Measurements from ENCODE around the gene NPFF.

- TF ChIP-seq POLR2A (IDR thresholded peaks at IDR 0.05; ENCODE audit: low read depth, low read length), result no peak
- TF ChIP-seq, protein P1, sequence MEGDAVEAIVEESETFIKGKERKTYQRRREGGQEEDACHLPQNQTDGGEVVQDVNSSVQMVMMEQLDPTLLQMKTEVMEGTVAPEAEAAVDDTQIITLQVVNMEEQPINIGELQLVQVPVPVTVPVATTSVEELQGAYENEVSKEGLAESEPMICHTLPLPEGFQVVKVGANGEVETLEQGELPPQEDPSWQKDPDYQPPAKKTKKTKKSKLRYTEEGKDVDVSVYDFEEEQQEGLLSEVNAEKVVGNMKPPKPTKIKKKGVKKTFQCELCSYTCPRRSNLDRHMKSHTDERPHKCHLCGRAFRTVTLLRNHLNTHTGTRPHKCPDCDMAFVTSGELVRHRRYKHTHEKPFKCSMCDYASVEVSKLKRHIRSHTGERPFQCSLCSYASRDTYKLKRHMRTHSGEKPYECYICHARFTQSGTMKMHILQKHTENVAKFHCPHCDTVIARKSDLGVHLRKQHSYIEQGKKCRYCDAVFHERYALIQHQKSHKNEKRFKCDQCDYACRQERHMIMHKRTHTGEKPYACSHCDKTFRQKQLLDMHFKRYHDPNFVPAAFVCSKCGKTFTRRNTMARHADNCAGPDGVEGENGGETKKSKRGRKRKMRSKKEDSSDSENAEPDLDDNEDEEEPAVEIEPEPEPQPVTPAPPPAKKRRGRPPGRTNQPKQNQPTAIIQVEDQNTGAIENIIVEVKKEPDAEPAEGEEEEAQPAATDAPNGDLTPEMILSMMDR (IDR thresholded peaks at IDR 0.05 in 2 of 3, conservative IDR thresholded peaks at IDR 0.05 in 1 of 3; ENCODE audit: control insufficient read depth in 2 of 3, extremely low read depth in 1 of 3, insufficient read depth in 1 of 3, low read depth in 3 of 3, low read length in 3 of 3), result no peak
- TF ChIP-seq, protein P2, sequence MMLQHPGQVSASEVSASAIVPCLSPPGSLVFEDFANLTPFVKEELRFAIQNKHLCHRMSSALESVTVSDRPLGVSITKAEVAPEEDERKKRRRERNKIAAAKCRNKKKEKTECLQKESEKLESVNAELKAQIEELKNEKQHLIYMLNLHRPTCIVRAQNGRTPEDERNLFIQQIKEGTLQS (IDR thresholded peaks at IDR 0.05; ENCODE audit: borderline replicate concordance, extremely low read depth, low read depth, low read length), result no peak
- TF ChIP-seq, protein P3, sequence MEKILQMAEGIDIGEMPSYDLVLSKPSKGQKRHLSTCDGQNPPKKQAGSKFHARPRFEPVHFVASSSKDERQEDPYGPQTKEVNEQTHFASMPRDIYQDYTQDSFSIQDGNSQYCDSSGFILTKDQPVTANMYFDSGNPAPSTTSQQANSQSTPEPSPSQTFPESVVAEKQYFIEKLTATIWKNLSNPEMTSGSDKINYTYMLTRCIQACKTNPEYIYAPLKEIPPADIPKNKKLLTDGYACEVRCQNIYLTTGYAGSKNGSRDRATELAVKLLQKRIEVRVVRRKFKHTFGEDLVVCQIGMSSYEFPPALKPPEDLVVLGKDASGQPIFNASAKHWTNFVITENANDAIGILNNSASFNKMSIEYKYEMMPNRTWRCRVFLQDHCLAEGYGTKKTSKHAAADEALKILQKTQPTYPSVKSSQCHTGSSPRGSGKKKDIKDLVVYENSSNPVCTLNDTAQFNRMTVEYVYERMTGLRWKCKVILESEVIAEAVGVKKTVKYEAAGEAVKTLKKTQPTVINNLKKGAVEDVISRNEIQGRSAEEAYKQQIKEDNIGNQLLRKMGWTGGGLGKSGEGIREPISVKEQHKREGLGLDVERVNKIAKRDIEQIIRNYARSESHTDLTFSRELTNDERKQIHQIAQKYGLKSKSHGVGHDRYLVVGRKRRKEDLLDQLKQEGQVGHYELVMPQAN (conservative IDR thresholded peaks at IDR 0.05), result no peak
- TF ChIP-seq ZNF274 (IDR thresholded peaks at IDR 0.05; ENCODE audit: insufficient read depth, insufficient read length), result no peak
- TF ChIP-seq ZNF592 (IDR thresholded peaks at IDR 0.05), result no peak
- TF ChIP-seq, protein P4, sequence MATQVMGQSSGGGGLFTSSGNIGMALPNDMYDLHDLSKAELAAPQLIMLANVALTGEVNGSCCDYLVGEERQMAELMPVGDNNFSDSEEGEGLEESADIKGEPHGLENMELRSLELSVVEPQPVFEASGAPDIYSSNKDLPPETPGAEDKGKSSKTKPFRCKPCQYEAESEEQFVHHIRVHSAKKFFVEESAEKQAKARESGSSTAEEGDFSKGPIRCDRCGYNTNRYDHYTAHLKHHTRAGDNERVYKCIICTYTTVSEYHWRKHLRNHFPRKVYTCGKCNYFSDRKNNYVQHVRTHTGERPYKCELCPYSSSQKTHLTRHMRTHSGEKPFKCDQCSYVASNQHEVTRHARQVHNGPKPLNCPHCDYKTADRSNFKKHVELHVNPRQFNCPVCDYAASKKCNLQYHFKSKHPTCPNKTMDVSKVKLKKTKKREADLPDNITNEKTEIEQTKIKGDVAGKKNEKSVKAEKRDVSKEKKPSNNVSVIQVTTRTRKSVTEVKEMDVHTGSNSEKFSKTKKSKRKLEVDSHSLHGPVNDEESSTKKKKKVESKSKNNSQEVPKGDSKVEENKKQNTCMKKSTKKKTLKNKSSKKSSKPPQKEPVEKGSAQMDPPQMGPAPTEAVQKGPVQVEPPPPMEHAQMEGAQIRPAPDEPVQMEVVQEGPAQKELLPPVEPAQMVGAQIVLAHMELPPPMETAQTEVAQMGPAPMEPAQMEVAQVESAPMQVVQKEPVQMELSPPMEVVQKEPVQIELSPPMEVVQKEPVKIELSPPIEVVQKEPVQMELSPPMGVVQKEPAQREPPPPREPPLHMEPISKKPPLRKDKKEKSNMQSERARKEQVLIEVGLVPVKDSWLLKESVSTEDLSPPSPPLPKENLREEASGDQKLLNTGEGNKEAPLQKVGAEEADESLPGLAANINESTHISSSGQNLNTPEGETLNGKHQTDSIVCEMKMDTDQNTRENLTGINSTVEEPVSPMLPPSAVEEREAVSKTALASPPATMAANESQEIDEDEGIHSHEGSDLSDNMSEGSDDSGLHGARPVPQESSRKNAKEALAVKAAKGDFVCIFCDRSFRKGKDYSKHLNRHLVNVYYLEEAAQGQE (IDR thresholded peaks at IDR 0.05; ENCODE audit: low read depth, low read length), result no peak
- TF ChIP-seq ZBTB33 (IDR thresholded peaks at IDR 0.05), result no peak
Measured at GRCh38 chr12:53530061-53530460, 22.8 kb upstream of the NPFF start.

Data from GM12878 (cell line).